GM18511 (cell line): Measurements from ENCODE around the gene DTD1.
"Not testable (repeated sequence)": the region's sequence is repeated elsewhere in the genome, so short reads cannot be mapped to it uniquely, and the experiment has no call there.

Source experiments
- ATAC-seq: cut with Tn5 transposase; IDR thresholded peaks from one replicate; pipeline ENCODE4 v1.9.1; 2021; ENCODE audit warnings: mild to moderate bottlenecking, moderate library complexity; ENCODE audit not compliant: unreplicated experiment

DTD1 gene

GRCh38 chr20:18783385-18783959, 195.6 kb downstream of the DTD1 start:
- no peak for ATAC-seq

- ATAC-seq: not testable (repeated sequence)
These were observed 199.2 kb downstream of the DTD1 start for GRCh38 chr20:18787046-18787445.

- ATAC-seq: no peak
These were observed 200.2 kb downstream of the DTD1 start for GRCh38 chr20:18788021-18788420.

- no peak for ATAC-seq
These were observed 202.9 kb downstream of the DTD1 start for GRCh38 chr20:18790787-18791186.

GRCh38 chr20:18793625-18794427, 206.0 kb downstream of the DTD1 start:
- peak; percentile 99 for ATAC-seq

GRCh38 chr20:18794428-18794787, 206.6 kb downstream of the DTD1 start:
- peak; percentile 10 for ATAC-seq

- no peak for ATAC-seq
These were observed 207.5 kb downstream of the DTD1 start for GRCh38 chr20:18795366-18795765.

- no peak for ATAC-seq
These were observed 208.5 kb downstream of the DTD1 start for GRCh38 chr20:18796282-18796833.

GRCh38 chr20:18801516-18801915, 213.7 kb downstream of the DTD1 start:
- peak; percentile 13 for ATAC-seq

GRCh38 chr20:18802012-18802634, 214.3 kb downstream of the DTD1 start:
- ATAC-seq: peak; percentile 87

GRCh38 chr20:18805881-18806280, 218.0 kb downstream of the DTD1 start:
- no peak for ATAC-seq

- ATAC-seq: no peak
These were observed 220.9 kb downstream of the DTD1 start for GRCh38 chr20:18808712-18809111.

- ATAC-seq: no peak
These were observed 223.3 kb downstream of the DTD1 start for GRCh38 chr20:18811186-18811585.

- ATAC-seq: no peak
These were observed 224.1 kb downstream of the DTD1 start for GRCh38 chr20:18811904-18812303.

- ATAC-seq: no peak
These were observed 225.6 kb downstream of the DTD1 start, which contains the start of gene SCP2D1 for GRCh38 chr20:18813483-18813882. Gene SCP2D1, plus strand, starts transcription at chr20:18813783. Its CDS starts 33 bp downstream, at chr20:18813816.

- ATAC-seq: no peak
These were observed 227.5 kb downstream of the DTD1 start for GRCh38 chr20:18815194-18815942.
